ENCODE data around the gene RAB20.
"Not testable (repeated sequence)": the region's sequence is repeated elsewhere in the genome, so short reads cannot be mapped to it uniquely, and the experiment has no call there.

The RAB20 gene

GRCh38 chr13:110574161-110574560 lies 12.6 kb upstream of the RAB20 start:
- H3K4me3 ChIP-seq (ENCODE audit: extremely low read depth, insufficient read depth, low read length, poor library complexity, severe bottlenecking) = no peak overlapping the region
- WGBS, 2 experiments (ENCODE audit: insufficient coverage in 2 of 2) = 84 to 86% methylated on average over 6 to 8 of the region's 9 CpGs
- H3K9me3 ChIP-seq (ENCODE audit: control insufficient read depth, low read length) = no peaks in the 10 kb centered on the region
- H3K4me1 ChIP-seq (ENCODE audit: control insufficient read depth, insufficient read depth, low read length, poor library complexity, severe bottlenecking) = peaks cover 6% of the 10 kb centered on the region
- H3K36me3 ChIP-seq (ENCODE audit: control insufficient read depth, insufficient read depth, low read length) = no peaks in the 10 kb centered on the region
- H3K27ac ChIP-seq (ENCODE audit: low read depth, low read length, severe bottlenecking) = no peak overlapping the region

- Histone ChIP-seq H3K4me3 (ENCODE audit: extremely low read depth, insufficient read depth, low read length, poor library complexity, severe bottlenecking) (no peak overlapping the region), H3K4me1 (ENCODE audit: control insufficient read depth, insufficient read depth, low read length, poor library complexity, severe bottlenecking) (peaks cover 6% of the 10 kb centered on the region), H3K27ac (ENCODE audit: low read depth, low read length, severe bottlenecking) (no peak overlapping the region), H3K9me3 (ENCODE audit: control insufficient read depth, low read length) (no peaks in the 10 kb centered on the region), H3K36me3 (ENCODE audit: control insufficient read depth, insufficient read depth, low read length) (no peaks in the 10 kb centered on the region)
- WGBS, 2 experiments (ENCODE audit: insufficient coverage in 2 of 2) = 100% methylated on average over 1 of the region's 2 CpGs
Measured at GRCh38 chr13:110572778-110573118, 11.2 kb upstream of the RAB20 start.

DNA sequence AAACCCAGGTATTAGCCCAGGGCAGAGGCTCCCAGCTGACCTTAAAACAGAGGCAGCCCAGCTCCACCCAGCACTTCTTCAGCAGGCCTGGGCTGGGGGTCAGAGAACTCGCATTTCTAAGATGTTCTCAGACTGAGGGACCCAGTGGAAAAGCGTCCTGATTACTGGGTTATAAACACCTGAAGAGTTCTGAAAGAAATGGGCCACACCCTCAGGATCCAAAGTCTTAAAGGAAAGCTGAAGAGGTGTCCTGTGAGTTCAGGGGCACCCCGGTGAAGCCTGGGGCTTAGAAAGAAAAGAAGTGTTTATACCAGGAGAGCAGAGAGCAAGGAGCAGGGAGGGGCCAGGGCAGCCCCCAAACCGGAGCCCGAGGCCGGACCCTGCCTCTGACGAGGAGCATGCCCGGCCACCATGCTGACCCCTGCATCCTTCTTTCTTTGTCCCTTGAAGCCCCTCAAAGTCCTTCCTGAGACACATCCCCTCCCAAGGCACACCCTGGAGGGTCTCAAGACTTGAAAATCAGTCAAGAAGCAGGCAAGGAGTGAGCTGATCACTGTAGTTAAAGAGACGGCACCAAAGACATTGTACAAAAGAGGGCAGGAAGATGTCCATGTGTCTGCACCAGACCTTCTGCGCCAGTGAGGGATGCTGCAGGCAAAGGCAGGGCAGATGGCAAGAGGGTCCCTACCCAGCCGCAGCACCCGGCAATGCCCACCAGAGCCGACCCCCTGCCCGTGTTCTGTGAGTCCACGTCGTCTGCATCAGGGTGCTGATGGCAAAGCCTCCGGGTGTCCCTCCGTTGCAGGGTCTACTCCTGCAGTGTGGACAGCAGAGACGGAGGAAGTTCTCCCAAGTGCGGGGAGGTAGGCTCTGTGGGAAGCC lies 10.6 kb upstream of the RAB20 start:
- no peak overlapping the region for H3K27ac ChIP-seq (ENCODE audit: low read depth, low read length, severe bottlenecking)
- no peak overlapping the region for H3K4me3 ChIP-seq (ENCODE audit: extremely low read depth, insufficient read depth, low read length, poor library complexity, severe bottlenecking)

GRCh38 chr13:110570886-110571285 lies 9.4 kb upstream of the RAB20 start:
- Histone ChIP-seq H3K36me3 (ENCODE audit: control insufficient read depth, insufficient read depth, low read length) (no peaks in the 10 kb centered on the region), H3K9me3 (ENCODE audit: control insufficient read depth, low read length) (no peaks in the 10 kb centered on the region)
- WGBS, 2 experiments (ENCODE audit: insufficient coverage in 2 of 2) = 93 to 96% methylated on average over 3 to 4 of the region's 10 CpGs

More for the DNA sequence above, 10.6 kb upstream of the RAB20 start:
- peaks cover 6% of the 10 kb centered on the region for H3K4me1 ChIP-seq (ENCODE audit: control insufficient read depth, insufficient read depth, low read length, poor library complexity, severe bottlenecking)
- H3K36me3 ChIP-seq (ENCODE audit: control insufficient read depth, insufficient read depth, low read length) = no peaks in the 10 kb centered on the region
- H3K9me3 ChIP-seq (ENCODE audit: control insufficient read depth, low read length) = no peaks in the 10 kb centered on the region
- WGBS, 2 experiments (ENCODE audit: insufficient coverage in 2 of 2) = 90 to 91% methylated on average over 15 to 20 of the region's 20 CpGs

GRCh38 chr13:110569962-110570361 lies 8.4 kb upstream of the RAB20 start:
- not testable (repeated sequence) for H3K4me3 ChIP-seq (ENCODE audit: extremely low read depth, insufficient read depth, low read length, poor library complexity, severe bottlenecking); H3K27ac ChIP-seq (ENCODE audit: low read depth, low read length, severe bottlenecking); H3K36me3 ChIP-seq (ENCODE audit: control insufficient read depth, insufficient read depth, low read length); H3K9me3 ChIP-seq (ENCODE audit: control insufficient read depth, low read length); H3K4me1 ChIP-seq (ENCODE audit: control insufficient read depth, insufficient read depth, low read length, poor library complexity, severe bottlenecking)
- WGBS, 2 experiments (ENCODE audit: insufficient coverage in 2 of 2) = 87 to 95% methylated on average over 3 to 5 of the region's 7 CpGs

More at GRCh38 chr13:110570886-110571285, 9.4 kb upstream of the RAB20 start:
- H3K27ac ChIP-seq (ENCODE audit: low read depth, low read length, severe bottlenecking) = no peak overlapping the region
- no peak overlapping the region for H3K4me3 ChIP-seq (ENCODE audit: extremely low read depth, insufficient read depth, low read length, poor library complexity, severe bottlenecking)
- peaks cover 6% of the 10 kb centered on the region for H3K4me1 ChIP-seq (ENCODE audit: control insufficient read depth, insufficient read depth, low read length, poor library complexity, severe bottlenecking)

DNA sequence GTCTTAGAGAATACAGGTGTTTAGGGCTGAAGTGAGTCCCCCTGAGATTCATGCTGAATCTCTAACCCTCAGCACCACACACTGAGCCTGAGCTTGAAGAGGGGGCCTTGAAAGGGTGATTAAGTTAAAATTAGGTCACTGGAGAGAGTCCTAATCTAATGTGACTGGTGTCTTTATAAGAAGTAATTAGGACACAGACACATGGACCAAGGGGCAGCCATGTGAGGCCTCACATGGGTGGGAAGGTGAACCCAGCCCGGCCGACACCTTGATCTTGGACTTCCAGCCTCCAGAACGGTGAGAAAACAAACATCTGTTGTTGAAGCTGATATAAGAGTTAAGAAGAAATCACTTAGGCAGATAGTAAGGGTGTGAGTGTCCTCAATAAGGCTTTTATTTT lies 7.1 kb upstream of the RAB20 start:
- H3K27ac ChIP-seq (ENCODE audit: low read depth, low read length, severe bottlenecking) = no peak overlapping the region
- H3K9me3 ChIP-seq (ENCODE audit: control insufficient read depth, low read length) = no peaks in the 10 kb centered on the region
- H3K4me1 ChIP-seq (ENCODE audit: control insufficient read depth, insufficient read depth, low read length, poor library complexity, severe bottlenecking) = no peaks in the 10 kb centered on the region
- no peak overlapping the region for H3K4me3 ChIP-seq (ENCODE audit: extremely low read depth, insufficient read depth, low read length, poor library complexity, severe bottlenecking)
- 97 to 100% methylated on average over 3 of the region's 3 CpGs for WGBS, 2 experiments (ENCODE audit: insufficient coverage in 2 of 2)
- H3K36me3 ChIP-seq (ENCODE audit: control insufficient read depth, insufficient read depth, low read length) = no peaks in the 10 kb centered on the region

GRCh38 chr13:110566171-110566570 lies 4.6 kb upstream of the RAB20 start:
- 75% methylated on average over 5 of the region's 9 CpGs; no CpG with 5 or more reads in 1 of the 2 experiments for WGBS, 2 experiments (ENCODE audit: insufficient coverage in 2 of 2)
- H3K9me3 ChIP-seq (ENCODE audit: control insufficient read depth, low read length) = no peaks in the 10 kb centered on the region
- H3K36me3 ChIP-seq (ENCODE audit: control insufficient read depth, insufficient read depth, low read length) = no peaks in the 10 kb centered on the region
- H3K27ac ChIP-seq (ENCODE audit: low read depth, low read length, severe bottlenecking) = no peak overlapping the region
- H3K4me1 ChIP-seq (ENCODE audit: control insufficient read depth, insufficient read depth, low read length, poor library complexity, severe bottlenecking) = no peaks in the 10 kb centered on the region
- no peak overlapping the region for H3K4me3 ChIP-seq (ENCODE audit: extremely low read depth, insufficient read depth, low read length, poor library complexity, severe bottlenecking)

DNA sequence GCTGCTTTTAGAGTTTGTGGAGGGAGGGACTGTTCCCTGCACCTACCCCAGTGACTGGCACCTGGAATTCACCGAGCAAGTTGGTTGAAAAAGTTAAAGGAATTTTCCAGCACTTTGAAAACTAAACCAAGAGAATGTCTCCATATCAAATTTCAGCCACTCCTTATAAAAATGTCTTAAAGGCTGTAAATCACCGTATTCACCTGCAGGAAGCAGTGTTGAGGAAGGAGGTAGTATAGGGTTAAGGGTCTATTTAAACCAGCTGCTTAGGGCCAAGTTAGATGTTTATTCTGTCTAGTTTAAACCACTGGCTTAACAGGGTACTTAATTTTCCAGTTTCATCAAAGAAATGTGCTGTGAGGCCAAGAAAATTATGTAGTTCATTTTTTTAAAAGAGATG lies 3.8 kb upstream of the RAB20 start:
- no peak overlapping the region for H3K4me3 ChIP-seq (ENCODE audit: extremely low read depth, insufficient read depth, low read length, poor library complexity, severe bottlenecking)
- no peaks in the 10 kb centered on the region for H3K36me3 ChIP-seq (ENCODE audit: control insufficient read depth, insufficient read depth, low read length)
- WGBS, 2 experiments (ENCODE audit: insufficient coverage in 2 of 2) = 86% methylated on average over 1 of the region's 2 CpGs; no CpG with 5 or more reads in 1 of the 2 experiments
- H3K9me3 ChIP-seq (ENCODE audit: control insufficient read depth, low read length) = no peaks in the 10 kb centered on the region
- no peak overlapping the region for H3K27ac ChIP-seq (ENCODE audit: low read depth, low read length, severe bottlenecking)
- no peaks in the 10 kb centered on the region for H3K4me1 ChIP-seq (ENCODE audit: control insufficient read depth, insufficient read depth, low read length, poor library complexity, severe bottlenecking)

- WGBS, 2 experiments (ENCODE audit: insufficient coverage in 2 of 2) = 80 to 83% methylated on average over 1 to 2 of the region's 3 CpGs
- Histone ChIP-seq H3K4me1 (ENCODE audit: control insufficient read depth, insufficient read depth, low read length, poor library complexity, severe bottlenecking) (peaks cover 5% of the 10 kb centered on the region), H3K27ac (ENCODE audit: low read depth, low read length, severe bottlenecking) (no peak overlapping the region), H3K4me3 (ENCODE audit: extremely low read depth, insufficient read depth, low read length, poor library complexity, severe bottlenecking) (no peak overlapping the region), H3K36me3 (ENCODE audit: control insufficient read depth, insufficient read depth, low read length) (no peaks in the 10 kb centered on the region), H3K9me3 (ENCODE audit: control insufficient read depth, low read length) (no peaks in the 10 kb centered on the region)
Measured at GRCh38 chr13:110564472-110564985, 3.0 kb upstream of the RAB20 start.

DNA sequence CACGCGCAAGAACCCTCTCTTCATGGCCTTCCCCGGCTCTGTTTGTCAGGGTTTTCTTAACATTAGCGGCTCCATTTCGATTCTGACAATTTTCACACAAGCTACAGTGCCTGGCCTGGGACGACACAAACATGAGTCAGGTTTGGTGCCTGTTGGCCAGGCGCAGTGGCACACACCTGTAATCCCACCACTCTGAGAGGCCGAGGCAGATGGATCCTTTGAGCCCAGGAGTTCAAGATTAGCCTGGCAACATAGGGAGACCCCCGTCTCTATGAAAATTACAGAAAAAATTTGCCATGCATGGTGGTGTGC lies 1.9 kb upstream of the RAB20 start:
- H3K27ac ChIP-seq (ENCODE audit: low read depth, low read length, severe bottlenecking) = no peak overlapping the region
- no peaks in the 10 kb centered on the region for H3K9me3 ChIP-seq (ENCODE audit: control insufficient read depth, low read length)
- no peak overlapping the region for H3K4me3 ChIP-seq (ENCODE audit: extremely low read depth, insufficient read depth, low read length, poor library complexity, severe bottlenecking)
- no peaks in the 10 kb centered on the region for H3K36me3 ChIP-seq (ENCODE audit: control insufficient read depth, insufficient read depth, low read length)
- WGBS, 2 experiments (ENCODE audit: insufficient coverage in 2 of 2) = 94 to 97% methylated on average over 7 to 9 of the region's 9 CpGs
- H3K4me1 ChIP-seq (ENCODE audit: control insufficient read depth, insufficient read depth, low read length, poor library complexity, severe bottlenecking) = peaks cover 5% of the 10 kb centered on the region

All from mesodermal cell (in vitro differentiated cells).